ENCODE data around the gene CRIM1. TPM values are rescaled to one million over a fixed set of nuclear protein-coding genes. Genes with fewer than 3 reads are reported as not detected.
"Not testable (repeated sequence)": the region's sequence is repeated elsewhere in the genome, so short reads cannot be mapped to it uniquely, and the experiment has no call there.

CRIM1 gene
- total RNA-seq, 1 donor from 2014 or later: 15.2 TPM

- no peak for ATAC-seq
Measured at GRCh38 chr2:36354811-36355150, 797 bp upstream of the CRIM1 start.

- peak; percentile 12 for ATAC-seq
Measured at GRCh38 chr2:36355890-36356297, 316 bp downstream of the CRIM1 start.

DNA sequence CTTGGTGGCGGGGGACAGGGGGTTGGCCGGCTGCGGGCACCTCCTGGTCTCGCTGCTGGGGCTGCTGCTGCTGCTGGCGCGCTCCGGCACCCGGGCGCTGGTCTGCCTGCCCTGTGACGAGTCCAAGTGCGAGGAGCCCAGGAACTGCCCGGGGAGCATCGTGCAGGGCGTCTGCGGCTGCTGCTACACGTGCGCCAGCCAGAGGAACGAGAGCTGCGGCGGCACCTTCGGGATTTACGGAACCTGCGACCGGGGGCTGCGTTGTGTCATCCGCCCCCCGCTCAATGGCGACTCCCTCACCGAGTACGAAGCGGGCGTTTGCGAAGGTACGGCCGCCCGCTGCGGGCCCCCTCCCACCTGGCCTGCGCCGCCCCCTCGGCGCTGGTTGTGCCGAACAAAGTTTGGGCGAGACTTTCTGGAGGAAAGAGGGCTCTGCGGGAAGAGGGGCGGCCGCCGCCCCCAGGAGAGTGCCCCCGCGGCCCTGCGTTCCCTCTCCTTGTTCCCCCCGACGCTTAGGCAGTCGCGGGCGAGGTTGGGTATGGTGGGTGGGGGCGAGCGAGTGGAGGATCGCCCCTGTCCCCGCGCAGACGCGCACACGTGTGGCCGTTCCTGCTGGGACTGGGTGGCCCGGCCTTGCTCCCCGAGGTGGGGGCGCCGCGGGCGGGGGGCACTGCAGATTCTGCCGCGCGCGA is 866 bp downstream of the CRIM1 start:
- ATAC-seq: peak; percentile 44

DNA sequence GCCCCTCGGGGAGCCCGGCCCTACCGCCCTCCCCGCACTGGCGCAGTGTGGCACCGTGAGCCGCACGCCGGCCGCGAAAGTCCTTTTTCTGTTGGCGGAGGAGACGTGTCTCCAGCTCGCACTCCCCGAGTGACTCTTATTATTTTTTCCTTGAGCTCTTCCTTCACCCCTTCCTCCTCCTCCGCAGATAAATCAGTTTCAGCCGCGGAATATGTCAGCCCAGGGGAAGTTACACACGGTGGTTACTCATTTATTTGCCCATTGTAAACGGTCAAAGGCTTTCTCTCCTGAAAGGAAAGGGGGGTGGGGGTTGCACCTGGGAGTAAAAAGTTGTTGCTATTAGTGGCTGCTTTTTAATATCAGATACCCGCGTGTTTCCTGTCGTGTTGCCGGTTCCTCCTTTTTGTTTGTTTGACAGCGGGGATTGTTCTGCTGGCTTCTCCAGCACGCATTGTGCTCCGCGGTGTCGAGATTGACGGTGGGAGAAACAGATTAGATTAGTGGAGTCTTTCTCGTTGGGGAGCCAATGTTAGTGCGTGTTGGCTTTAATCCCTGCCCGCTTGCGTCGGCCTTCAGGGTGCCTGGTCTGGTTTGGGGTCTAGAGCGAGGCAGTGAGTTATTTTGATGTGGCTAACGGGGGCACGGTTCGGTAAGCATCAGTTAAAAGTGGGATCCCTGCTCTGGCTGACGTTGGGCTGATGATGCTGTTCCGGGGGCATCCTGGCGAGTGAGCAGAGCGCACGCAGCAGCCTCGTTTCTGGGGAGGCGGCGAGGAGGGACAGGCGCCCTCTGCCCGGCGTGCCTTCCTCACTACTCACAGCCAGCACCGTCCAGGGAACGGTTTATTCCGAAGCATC is 1.6 kb downstream of the CRIM1 start:
- ATAC-seq: no peak

GRCh38 chr2:36357847-36358659 is 2.5 kb downstream of the CRIM1 start:
- ATAC-seq: no peak

GRCh38 chr2:36359067-36359466 is 3.5 kb downstream of the CRIM1 start:
- no peak for ATAC-seq

DNA sequence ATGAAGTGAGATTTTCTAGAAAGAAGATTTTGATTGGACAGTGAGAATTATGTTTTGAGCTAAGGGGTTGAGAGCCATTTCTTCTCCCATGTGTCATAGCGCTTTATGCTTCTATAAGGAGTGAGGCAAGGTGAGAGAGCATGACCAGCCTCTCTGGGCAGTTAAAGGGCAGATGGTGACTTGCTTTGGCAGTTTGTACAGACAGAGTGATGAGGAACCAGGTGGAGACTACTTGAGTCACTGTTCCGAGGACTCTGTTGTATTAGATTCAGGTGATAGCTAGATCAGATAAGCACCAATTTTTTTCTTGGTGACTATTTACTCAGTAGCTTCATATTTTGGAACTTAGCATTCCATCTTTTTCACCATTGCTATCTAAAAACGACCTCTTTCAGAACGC is 4.5 kb downstream of the CRIM1 start:
- ATAC-seq: no peak

- no peak for ATAC-seq
Measured at GRCh38 chr2:36360834-36361233, 5.3 kb downstream of the CRIM1 start.

- no peak for ATAC-seq
Measured at GRCh38 chr2:36361396-36361795, 5.8 kb downstream of the CRIM1 start.

DNA sequence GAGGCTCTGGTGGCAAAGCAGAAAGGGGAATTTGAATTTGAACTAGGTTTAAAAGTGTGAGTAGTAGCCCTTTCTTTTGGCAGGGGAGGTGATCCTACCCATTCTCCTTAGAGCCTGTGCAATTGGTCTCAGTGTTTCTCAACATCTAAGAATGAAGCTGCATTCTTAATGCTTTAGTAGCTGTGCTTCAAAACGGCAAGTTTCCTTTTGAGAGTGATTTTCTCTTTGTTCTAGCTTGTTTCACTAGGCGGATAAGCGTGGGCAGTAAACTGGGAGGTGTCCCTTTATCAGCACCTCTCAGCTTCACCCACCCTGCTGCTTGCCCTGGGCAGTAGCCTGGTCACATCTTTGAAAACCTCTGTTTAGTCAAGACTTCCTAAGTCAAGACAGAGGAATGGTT is 6.7 kb downstream of the CRIM1 start:
- ATAC-seq: peak; percentile 56

- ATAC-seq: not testable (repeated sequence)
Measured at GRCh38 chr2:36363085-36363484, 7.5 kb downstream of the CRIM1 start.

- no peak for ATAC-seq
Measured at GRCh38 chr2:36366491-36367120, 11.0 kb downstream of the CRIM1 start.

- no peak for ATAC-seq
Measured at GRCh38 chr2:36367486-36367885, 11.9 kb downstream of the CRIM1 start.

DNA sequence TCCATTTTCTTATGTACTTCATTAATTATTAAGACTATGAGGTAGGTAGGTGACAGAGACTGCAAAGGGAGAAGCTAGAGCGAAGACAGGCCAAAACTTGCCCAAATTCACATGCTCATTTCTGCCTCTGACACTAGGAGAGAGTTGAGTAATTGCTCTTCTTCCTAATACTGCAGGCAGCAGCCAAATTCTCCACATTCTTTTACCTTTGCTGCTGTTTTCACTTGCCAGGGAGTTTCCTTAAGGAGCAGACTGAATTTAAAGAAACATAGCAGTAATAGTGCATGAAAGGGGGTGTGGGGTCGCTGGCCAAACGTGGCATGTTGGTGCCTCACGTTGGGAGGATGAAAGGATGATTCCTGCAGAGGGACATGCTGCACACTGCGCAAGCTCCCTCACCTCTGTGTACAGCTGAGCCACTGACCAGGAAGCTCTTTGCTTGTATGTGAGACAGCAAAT is 12.3 kb downstream of the CRIM1 start:
- peak; percentile 90 for ATAC-seq

DNA sequence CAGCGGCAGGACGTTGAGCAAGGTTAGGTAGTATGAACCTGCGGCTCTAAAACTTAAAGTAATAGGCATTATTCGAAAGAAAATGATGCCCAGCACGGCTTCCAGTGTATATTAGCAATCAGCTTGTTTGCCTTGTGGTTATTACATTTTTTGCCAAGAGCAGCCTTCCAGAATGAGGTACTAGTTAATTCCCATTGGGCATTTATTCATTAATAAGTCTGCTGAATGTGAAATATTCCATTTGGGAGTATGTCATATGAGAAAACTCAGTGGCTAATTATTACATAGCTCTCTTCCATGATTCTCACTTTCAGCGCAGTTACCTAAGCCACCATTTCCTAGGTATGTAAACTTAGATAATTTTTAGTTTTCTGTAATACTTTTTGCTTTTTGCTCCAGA is 12.9 kb downstream of the CRIM1 start:
- ATAC-seq: no peak

GRCh38 chr2:36369163-36369562 is 13.6 kb downstream of the CRIM1 start:
- no peak for ATAC-seq

DNA sequence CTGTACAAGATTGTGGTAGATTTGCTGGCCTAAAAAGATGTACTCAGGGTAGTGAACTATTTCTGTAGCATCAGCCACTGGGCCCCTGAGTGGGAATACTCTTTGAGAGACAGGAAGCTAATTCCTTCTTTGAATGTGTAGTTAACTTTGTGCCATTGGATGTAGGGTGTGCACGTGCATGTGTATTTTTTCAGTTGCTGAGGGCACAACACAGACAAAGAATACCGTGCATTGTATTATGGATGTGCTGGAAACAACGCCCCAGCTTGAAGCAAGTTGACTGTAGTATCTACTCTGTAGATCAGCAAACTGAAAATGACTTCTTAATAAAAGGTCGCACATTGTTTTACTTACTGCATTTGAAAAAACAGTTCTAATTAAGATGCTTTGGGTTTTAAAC is 14.1 kb downstream of the CRIM1 start:
- ATAC-seq: no peak

- no peak for ATAC-seq
Measured at GRCh38 chr2:36370281-36370680, 14.7 kb downstream of the CRIM1 start.

- ATAC-seq: no peak
Measured at GRCh38 chr2:36371070-36371874, 15.7 kb downstream of the CRIM1 start.

- no peak for ATAC-seq
Measured at GRCh38 chr2:36371928-36372391, 16.4 kb downstream of the CRIM1 start.

DNA sequence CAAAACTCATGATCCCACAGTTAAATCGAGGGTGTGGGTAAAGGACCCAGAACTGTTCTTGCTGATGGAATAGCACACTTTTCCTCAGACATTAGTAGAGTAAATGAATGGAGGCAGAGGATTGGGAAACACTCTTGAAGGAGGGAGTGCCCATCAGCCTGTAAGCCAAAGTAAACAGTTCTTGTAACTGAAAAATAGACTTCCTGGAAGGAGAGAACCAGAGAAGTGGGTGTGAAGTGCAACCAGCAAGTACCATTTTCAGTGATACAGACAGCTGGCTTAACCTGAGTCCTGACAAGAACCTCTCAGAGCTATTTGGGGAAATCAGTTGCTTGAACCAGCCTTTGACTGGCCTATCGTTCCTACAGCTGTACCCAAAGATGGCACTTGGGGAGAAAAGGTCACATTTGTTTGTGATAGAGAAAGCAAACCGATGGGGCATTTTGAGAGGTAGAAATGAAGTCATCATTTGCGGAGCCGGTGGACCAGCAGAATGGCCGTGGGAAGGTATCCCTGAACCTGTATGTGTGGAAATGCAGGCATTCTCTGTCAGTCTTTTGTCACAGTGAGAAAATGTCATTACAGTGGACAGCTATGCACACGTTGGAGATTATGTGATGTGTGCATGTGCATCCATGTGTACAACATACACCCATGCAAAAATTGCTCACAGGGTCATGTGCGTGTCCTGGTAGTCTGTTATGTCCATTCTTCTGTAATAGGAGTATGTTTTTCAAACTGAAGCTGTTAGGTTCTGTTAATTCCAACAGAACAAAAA is 17.8 kb downstream of the CRIM1 start:
- ATAC-seq: peak; percentile 82
